Measurements from ENCODE around the gene FAM217B. TPM values are rescaled to one million over a fixed set of nuclear protein-coding genes. Genes with fewer than 3 reads are reported as not detected.
A peak's percentile ranks its signal among the peaks of the same experiment; 100 is the strongest.

Gene FAM217B, protein sequence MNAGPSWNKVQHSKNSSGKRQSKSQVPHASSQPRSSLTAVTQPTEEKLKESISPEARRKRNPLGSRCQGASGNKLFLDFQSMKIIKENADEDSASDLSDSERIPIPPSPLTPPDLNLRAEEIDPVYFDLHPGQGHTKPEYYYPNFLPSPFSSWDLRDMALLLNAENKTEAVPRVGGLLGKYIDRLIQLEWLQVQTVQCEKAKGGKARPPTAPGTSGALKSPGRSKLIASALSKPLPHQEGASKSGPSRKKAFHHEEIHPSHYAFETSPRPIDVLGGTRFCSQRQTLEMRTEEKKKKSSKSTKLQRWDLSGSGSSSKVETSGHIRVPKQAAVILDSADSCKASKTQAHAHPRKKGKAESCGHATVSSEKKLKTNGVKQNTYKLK
- total RNA-seq: 2.8 and 6.0 TPM in 2 replicates

DNA sequence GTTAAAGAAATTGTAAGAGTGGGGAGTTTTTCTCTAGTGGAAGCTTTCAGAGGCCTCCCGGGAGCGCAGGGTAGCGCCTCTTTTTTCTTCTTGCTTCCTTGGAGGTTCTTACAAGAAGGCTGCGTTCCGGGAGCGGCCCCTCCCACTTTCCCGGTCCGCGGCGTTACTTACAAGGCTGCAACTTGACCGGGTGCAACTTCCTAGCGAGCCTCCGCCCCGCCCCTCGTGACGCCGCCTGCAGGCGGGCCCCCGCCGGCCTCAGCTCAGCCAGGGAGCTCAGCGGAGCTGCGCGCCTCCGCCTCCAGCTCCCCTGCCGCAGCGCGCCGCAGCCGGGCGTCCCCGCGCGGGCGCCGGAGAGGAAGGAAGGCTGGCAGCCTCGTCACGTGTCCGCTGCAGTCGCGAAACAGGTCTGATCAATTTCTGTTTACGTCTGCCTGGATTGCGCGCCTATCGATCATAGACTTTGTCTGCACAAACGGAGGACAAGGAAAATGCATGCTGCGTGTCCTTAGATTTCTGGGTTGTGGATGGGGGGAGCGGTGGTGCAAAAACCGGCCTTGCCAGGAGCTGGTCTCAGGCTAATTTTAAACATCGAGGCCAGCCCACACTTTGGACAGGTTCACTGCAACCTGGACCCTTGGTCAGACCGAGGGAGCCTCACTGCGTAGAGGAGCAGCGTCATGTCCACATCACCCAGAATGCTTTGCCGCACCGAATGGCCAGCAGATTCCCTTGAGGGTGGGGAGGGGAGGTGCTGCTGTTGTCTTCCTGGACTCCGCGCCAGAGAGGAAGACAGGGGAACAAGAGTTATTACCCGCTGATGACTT is at the start of gene FAM217B, which contains the start of gene PPP1R3D:
FAM217B (plus strand) TSS at position 261 of the 827 bp plus-strand sequence. CDS start 3,555 bp downstream, outside the sequence.
PPP1R3D (minus strand) TSS at position 177 of the 827 bp plus-strand sequence. CDS start 374 bp downstream, outside the sequence.
- DNase-seq (ENCODE audit: low read depth): peak; percentile 90

DNA sequence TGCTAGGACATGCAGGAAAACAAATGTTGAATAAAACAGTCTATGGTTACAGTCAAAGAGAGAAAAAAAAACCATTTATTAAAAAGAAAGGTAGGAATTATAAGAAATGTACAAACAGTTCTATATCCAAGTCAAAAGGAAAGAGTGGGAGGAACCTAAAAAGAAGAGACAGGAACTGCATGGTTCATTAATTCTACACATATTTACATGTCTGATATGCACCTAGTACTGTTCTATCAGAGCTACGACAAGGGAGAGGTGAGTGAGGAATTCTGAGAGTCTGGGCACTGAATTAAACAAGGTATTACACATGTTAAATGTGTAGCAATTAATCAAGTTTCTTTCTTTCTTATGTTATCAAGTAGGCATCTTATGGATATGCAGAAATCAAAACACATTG is 48.6 kb upstream of the FAM217B start:
- DNase-seq (ENCODE audit: low read depth): no peak

DNA sequence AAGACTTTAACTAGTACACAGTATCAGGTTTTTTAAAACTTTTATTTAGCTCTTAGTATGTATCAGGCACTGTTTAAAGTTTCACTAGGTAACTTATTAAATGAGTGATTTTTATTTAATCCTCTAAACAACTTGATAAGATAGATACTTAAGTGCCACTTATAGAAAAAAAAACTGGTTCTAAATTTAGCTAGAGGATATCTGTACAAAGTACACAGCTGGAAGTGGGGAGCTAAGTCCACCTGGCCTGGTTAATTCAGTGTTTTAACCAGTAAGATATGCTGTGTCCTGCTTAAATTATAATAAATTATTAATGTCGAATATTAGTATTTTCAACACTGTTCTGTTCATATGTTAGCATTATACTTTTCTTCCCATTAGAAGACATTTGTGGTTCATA is 44.3 kb upstream of the FAM217B start:
- no peak for DNase-seq (ENCODE audit: low read depth)

DNA sequence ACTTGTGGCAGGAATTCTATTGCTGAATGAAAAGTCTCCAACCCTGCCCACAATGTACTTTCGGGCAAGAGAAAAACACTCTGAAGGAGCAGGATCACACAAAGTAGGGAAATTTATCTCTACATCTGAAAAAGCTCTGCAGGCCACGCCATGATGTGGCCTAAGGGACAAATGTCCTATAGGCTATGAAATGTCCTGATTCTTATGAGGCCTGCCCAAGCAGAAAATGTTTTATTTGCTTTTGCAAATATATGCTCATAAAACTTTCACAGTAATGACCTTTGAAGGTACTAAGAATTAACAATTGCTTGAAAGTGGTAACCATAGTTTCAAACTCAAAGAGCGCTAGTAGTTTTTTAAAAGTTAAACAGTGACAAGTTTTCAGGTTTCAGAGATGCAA is 37.7 kb upstream of the FAM217B start:
- DNase-seq (ENCODE audit: low read depth): no peak

DNA sequence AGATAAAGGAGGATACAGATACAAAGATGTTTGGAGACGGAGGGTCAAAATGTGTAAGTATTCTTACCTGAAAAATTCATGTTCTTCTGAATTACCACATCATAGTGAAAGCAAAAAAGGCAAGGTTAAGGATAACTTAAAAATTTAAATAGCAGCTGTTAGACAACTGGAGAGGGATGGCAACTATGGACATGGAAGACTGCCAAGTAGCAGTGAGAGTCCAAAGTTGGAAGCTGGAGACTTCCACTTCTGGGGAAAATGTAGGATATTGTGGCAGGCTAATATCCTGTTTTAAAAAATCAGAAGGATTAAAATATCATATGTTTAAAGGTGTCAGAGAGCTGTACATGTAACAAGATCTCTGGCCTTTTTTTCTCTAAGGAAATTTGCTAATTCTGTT is 36.6 kb upstream of the FAM217B start:
- no peak for DNase-seq (ENCODE audit: low read depth)

DNA sequence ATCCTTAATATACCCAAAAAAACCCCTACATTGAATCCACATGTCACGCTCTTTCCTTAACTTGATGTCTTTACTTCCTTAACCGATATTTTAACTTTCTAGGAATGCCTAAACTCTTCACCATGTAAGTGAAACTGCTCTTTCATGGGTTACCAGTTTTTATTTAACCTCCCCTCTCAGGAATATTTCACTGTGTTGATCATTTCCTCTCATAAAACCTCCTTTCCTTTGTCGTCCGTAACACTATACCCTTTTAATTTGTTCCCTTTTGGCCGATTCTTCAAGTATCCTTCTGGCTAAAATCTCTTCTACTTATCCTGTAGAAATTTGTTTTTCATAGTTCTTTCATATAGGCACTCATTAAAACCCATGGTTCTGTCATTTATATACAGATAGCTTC is 31.3 kb upstream of the FAM217B start:
- no peak for DNase-seq (ENCODE audit: low read depth)

DNA sequence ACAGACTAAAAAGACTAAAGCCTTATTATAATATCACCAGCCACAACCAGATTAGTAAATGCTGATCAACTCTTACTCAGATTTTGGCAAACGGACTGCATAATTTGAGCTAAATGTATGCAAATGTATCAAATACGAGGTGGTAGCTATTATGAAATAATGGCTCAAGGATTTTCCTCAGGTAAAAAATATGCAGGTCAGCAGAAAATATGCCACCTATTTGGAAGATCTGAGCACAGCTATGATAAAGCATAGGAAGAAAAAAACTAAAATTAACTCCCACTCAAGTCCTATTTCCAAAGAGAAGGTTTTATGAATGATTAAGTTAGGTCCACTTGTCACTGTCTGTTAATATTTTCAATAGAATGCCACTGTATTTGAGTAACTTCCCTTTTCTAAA is 29.1 kb upstream of the FAM217B start:
- no peak for DNase-seq (ENCODE audit: low read depth)

DNA sequence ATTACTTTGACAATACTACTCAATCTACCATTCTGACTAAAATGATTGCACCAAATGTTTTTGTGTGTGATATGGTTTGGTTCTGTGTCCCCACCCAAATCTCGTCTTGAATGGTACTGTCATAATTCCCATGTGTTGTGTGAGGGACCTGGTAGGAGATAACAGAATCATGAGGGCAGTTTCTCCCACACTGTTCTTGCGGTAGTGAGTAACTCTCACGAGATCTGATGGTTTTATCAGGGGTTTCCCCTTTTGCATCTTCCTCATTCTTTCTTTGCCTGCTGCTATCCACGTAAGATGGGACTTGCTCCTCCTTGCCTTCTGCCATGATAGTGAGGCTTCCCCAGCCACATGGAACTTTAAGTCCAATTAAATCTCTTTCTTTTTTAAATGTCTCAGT is 27.6 kb upstream of the FAM217B start:
- no peak for DNase-seq (ENCODE audit: low read depth)

DNA sequence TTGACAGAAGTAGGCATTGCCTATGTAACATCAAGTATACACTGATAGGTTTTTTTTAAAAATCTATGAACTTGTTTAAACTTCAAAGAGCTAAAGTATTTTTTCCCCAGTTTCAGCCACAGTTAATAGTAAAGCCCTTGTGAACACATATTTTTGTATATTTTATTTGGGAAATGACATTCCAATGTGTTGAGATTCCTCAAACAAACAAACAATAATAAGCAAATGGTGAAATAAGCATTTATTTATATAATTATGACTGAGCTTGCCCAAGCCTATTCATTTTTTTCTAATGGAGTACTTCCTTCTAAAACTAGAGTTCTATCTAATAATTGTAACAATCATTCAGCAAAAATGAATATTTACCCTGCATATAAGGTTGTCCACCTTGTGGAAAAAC is 19.2 kb upstream of the FAM217B start:
- DNase-seq (ENCODE audit: low read depth): no peak

DNA sequence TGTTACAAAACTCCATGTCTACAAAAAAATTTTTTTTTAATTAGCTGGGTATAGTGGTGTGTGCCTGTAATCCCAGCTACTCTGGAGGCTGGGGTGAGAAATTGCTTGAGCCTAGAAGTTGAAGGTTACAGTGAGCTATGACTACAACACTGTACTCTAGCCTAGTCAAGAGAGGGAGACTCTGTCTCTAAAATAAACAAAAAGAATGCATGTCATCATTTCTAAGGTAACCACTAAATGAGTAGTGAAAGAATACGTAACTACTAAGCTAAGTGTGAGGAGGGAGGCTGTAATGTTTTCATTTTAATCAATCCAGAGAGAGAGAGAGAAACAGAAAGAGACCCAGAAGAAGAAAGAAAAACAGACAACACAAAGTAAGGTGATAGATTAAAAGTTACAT is 16.7 kb upstream of the FAM217B start:
- no peak for DNase-seq (ENCODE audit: low read depth)

DNA sequence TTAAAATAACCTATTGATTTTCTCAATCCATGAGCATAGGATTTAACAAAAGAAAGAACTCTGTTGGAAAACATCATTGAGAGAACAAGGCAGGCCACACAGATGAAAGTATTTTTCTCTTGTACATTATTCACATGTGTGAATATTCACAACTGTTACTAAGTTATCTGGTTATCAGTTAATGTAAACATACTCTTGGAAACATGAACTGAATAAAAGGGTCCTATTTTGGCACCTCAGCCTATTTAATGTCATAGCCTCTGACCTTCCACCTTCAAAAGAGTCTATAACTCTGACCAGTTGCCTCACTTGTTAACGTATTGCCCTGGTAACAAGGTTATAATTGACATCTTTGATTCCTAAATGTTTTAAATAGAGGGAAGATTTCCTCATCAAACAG is 14.8 kb upstream of the FAM217B start:
- DNase-seq (ENCODE audit: low read depth): no peak

DNA sequence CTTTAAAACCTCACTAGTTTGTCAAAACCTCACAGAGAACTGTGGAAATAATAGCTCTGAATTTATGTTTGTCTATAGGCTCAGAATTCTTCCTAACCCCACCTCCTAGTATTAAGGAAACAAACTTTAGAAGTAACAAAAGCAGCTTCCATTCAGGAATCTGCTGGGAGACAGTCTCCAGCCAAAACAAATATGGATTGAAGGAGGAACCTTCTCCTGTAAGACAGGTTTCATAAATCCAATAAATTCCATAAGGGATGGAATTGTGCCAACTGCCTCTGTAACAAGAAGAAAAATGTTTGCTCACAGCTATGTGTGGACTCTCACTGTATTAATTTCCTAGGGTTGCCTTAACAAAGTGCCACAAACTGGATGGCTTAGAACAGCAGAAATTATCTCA is 14.3 kb upstream of the FAM217B start:
- DNase-seq (ENCODE audit: low read depth): no peak

DNA sequence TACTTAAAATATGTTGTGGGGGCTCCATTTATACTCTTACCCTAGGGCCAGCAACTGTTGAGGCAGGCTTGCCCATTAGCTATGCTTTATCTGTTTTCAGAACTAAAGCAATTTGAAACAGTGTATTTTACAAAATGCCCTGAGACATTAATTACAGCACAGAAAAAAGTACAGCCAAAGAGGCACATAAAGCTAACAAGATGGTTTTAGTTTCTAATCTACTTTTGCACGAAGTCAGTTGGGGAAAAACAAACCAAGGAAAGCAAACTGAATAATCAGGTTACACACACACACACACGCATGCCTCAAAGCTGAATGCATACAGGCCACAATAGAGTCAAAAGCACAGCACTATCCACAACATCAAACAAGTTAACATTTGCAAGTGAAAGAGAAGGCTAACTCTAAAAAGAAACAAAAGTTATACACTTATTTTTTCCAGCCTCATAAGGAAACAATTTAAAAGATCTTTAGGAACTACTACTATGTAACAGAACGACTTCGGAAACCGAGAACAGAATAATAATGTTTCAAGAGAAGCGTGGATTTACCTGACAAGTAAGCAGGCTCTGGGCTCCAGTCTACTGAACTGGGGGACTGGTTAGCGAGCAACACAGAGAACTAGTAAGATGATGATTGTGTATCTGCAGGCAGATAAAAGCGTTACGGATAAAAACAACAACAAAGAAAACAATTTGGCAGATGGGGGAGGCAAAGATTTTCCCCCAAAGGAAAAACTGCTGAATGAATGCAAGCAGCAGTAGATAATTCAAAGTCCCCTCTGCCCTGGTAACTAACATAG is 8.5 kb upstream of the FAM217B start:
- no peak for DNase-seq (ENCODE audit: low read depth)

DNA sequence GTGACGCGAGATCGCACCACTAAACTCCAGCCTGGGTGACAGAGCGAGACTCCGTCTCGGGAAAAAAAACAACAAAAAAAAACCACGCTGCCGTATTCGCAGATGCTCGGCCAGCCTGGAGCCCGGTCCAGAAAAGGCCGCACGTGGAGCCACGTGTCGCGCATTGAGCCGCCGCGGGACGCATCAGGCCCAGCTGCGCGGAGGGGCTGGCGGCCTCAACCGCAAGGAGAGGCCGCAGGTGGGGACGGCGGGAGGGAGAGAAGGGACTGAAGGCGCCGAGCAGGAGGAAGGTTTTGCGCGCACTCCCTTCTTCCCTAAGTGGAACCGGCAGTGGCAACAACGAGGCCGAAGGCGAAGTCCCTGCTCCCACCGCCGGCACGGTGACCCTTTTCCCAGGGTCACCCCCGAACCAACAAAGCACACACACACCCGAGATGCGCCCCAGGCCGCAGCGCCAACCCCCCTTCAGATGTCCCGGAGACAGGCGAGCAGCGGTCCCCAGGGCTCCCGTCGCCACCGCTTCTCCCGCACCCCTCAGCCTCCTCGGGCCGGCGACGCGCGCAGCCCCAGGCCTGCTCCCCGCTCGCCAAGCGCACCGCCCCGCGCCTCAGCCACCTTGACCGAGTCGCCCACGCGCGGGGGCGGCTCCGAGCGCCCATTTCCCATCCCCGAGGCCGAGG is 7.4 kb upstream of the FAM217B start:
- DNase-seq (ENCODE audit: low read depth): no peak

DNA sequence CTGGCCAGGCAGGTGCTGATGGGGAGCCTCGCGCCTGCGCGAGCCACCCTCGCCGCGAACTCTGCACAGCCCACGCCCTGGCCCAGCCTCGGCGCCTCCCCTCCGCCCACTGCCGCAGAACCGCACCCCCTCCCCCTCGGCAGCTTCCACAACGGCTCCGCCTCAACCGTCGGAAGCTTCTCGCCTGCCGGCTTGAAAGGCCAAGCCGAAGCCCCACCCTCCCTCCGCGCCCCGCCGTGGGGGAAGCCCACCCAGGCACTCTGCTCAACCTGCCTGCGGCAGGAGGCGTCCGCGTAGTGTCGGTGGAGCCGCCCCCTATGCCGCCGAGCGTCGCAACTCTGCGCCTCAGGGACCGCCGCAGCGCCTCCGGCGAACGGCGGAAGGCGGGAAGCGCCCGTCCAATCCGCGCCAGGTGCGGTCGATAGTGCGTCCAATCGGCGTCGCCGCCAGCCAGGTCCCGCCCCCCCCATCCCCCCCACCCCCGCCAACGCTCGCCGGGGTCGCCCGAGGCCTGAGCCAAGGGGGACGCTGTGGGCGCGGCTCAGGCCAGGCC is 6.8 kb upstream of the FAM217B start, which contains the start of gene SYCP2:
SYCP2 (minus strand) TSS at position 342 of the 553 bp plus-strand sequence. CDS start 11,224 bp downstream, outside the sequence.
- DNase-seq (ENCODE audit: low read depth): no peak

DNA sequence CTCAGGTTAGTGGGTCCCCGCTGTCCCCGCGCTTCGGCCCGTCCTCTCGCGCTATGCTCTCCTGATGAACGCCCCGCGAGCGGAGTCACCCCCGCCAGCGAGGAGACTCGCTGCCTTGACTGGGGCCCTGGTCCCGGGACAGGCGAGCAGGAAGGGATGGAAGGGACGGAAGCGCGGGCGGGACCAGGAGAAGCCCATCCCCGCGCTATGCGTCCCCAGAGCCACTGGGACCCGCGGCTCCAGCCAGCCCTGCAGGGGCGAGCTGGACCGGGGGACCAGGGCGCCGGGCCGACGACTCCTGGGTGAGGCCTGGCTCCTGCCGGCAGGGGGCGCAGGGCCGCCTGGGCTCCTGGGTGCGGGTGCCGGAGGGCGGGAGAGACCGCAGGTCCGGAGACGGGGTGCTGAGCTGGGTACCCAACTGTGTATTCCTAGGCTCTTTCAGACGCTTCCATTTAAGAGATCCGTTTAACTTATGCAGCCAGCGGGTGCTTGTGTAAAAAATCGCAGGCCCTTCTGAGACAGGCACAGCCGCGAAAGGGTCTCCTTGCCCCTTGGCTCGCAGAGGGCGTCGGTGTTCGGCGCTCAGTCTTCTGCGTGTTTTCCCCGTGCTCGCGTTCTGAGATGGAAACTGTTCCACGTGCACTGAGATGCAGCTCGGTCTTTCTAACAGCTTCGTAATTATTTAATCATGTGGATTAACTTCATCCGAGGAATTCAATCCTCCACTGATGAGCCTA is 6.2 kb upstream of the FAM217B start:
- peak; percentile 13 for DNase-seq (ENCODE audit: low read depth)

DNA sequence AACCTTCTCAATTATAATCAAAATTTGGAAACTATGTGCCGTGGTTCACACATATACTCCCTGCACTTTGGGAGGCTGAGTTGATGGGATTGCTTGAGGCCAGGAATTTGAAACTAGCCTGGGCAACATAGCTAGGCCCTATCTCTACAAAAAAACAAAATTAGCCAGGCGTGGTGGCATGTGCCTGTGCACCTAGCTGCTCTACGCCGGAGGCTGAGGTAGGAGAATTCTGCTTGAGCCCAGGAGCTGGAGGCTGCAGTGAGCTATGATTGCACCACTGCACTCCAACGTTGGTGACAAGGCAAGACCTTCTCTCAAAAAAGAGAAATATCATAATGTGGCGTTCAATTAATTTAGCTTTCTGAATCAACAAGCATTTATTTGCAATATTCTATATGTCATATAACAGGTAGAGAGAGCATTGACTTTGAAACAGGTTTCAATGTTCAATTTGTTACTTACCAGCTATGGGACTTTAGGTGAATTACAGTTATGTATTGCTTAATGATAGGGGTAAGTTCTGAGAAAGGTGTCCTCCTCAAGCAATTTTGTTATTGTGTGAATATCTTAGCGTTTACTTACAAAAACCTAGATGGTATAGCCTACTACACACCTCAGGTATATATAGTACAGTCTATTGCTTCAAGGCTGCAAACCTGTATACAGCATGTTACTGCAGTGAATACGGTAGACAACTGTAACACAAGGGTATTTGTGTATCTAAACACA is 4.6 kb upstream of the FAM217B start:
- no peak for DNase-seq (ENCODE audit: low read depth)

DNA sequence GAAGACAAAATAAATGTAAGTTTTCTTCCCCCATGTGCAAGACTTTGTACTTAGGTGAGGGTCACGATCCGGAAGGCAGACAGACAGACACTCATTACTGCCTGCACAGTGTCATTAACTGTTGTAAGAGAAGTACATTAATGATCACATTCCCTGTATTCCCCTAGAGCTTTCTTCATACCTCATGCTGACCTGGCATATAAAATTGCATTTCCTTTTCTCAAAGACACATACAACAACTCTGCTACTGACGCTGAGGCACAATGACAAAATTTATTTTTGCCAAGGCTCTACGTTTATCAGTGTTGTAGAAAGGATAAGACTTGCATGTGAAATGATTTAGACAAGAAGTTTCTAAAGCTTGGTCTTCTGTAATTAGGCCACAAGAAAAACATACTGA is 3.8 kb upstream of the FAM217B start:
- DNase-seq (ENCODE audit: low read depth): no peak

DNA sequence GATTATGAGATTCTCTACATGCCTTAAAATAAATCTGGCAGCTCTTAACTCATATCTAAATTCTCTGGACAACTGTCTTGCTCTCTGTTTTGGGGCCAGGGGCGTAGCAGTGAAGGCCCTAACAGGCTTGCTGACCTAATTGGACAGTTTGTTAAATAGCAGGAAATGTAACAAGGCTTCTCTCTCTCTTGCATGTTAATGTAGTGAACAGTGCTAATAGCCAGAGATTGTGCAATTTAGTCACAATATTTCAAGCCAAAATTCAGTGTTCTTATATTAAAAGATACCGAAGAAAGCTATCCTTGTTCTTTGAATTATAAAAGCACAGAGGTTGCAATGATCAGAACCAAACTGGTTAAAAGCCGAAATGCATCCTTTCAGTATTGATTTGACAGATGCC is 3.0 kb upstream of the FAM217B start:
- DNase-seq (ENCODE audit: low read depth): no peak

DNA sequence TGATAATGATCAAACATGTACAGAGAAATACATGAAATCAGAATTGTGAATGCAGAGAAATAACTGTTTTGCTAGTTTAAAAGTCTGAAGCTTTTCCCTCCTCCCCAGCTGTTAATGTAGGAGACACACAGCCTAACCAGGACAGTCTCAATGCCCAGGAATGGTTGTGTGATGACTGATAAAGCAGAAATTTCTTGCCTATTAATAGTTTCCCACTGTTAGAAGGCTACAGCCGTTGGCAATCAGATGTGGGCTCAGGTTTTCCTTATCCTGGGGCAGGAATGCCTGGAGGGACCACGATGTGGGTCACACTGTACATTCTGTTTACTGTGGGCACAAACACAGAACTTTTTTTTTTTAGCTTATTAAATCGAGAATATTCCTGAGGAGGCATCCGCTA is 2.0 kb upstream of the FAM217B start:
- peak; percentile 53 for DNase-seq (ENCODE audit: low read depth)
